ENCODE data around the gene FAM200A.
"Not testable (repeated sequence)": the region's sequence is repeated elsewhere in the genome, so short reads cannot be mapped to it uniquely, and the experiment has no call there.

FAM200A gene

GRCh38 chr7:99551767-99552463, at the start of gene FAM200A:
TSS of gene FAM200A (minus strand) at chr7:99552114. CDS start at chr7:99548407, 3,707 bp downstream.
- H3K27me3 ChIP-seq (ENCODE audit: control insufficient read depth in 5 of 5, insufficient read depth in 4 of 5, low read length in 5 of 5): no peaks in the 10 kb centered on the region
- peak within 1 kb of the TSS; percentile 86 to 100 (median 93) for H3K4me3 ChIP-seq (ENCODE audit: low read depth in 1 of 5, low read length in 5 of 5)
- peaks cover 0 to 8% (median 2%) of the 10 kb centered on the region in 5 donors for H3K9me3 ChIP-seq (ENCODE audit: control insufficient read depth in 5 of 5, low read length in 5 of 5)
- H3K4me1 ChIP-seq (ENCODE audit: control insufficient read depth in 5 of 5, insufficient read depth in 5 of 5, low read length in 5 of 5): peaks cover 0 to 23% (median 17%) of the 10 kb centered on the region in 5 donors
- peaks cover 10 to 23% (median 16%) of the 10 kb centered on the region in 5 donors for H3K36me3 ChIP-seq (ENCODE audit: control insufficient read depth in 5 of 5, insufficient read depth in 5 of 5, low read length in 5 of 5)
- H3K27ac ChIP-seq (ENCODE audit: low read depth, low read length): peak within 1 kb of the TSS; percentile 81
- H3K9ac ChIP-seq (ENCODE audit: low read length in 5 of 5): peak within 1 kb of the TSS; percentile 84 to 99 (median 94)

GRCh38 chr7:99599836-99600235, 47.9 kb upstream of the FAM200A start:
- no peak overlapping the region for H3K4me3 ChIP-seq (ENCODE audit: low read depth in 1 of 5, low read length in 5 of 5)
- H3K27ac ChIP-seq (ENCODE audit: low read depth, low read length): no peak overlapping the region
- no peaks in the 10 kb centered on the region for H3K36me3 ChIP-seq (ENCODE audit: control insufficient read depth in 5 of 5, insufficient read depth in 5 of 5, low read length in 5 of 5)
- no peaks in the 10 kb centered on the region for H3K27me3 ChIP-seq (ENCODE audit: control insufficient read depth in 5 of 5, insufficient read depth in 4 of 5, low read length in 5 of 5)
- no peak overlapping the region for H3K9ac ChIP-seq (ENCODE audit: low read length in 5 of 5)
- H3K4me1 ChIP-seq (ENCODE audit: control insufficient read depth in 5 of 5, insufficient read depth in 5 of 5, low read length in 5 of 5): no peaks in the 10 kb centered on the region
- no peaks in the 10 kb centered on the region for H3K9me3 ChIP-seq (ENCODE audit: control insufficient read depth in 5 of 5, low read length in 5 of 5)

- no peak within 1 kb of the TSS for H3K9ac ChIP-seq (ENCODE audit: low read length in 5 of 5)
- no peaks in the 10 kb centered on the region for H3K4me1 ChIP-seq (ENCODE audit: control insufficient read depth in 5 of 5, insufficient read depth in 5 of 5, low read length in 5 of 5)
- H3K27ac ChIP-seq (ENCODE audit: low read depth, low read length): no peak within 1 kb of the TSS
- H3K9me3 ChIP-seq (ENCODE audit: control insufficient read depth in 5 of 5, low read length in 5 of 5): no peaks in the 10 kb centered on the region
- no peaks in the 10 kb centered on the region for H3K27me3 ChIP-seq (ENCODE audit: control insufficient read depth in 5 of 5, insufficient read depth in 4 of 5, low read length in 5 of 5)
- H3K36me3 ChIP-seq (ENCODE audit: control insufficient read depth in 5 of 5, insufficient read depth in 5 of 5, low read length in 5 of 5): no peaks in the 10 kb centered on the region
- no peak within 1 kb of the TSS for H3K4me3 ChIP-seq (ENCODE audit: low read depth in 1 of 5, low read length in 5 of 5)
Observed at GRCh38 chr7:99597762-99598501, 46.0 kb upstream of the FAM200A start, which contains the start of gene TMEM225B. TSS of gene TMEM225B (plus strand) at chr7:99598267. CDS start at chr7:99604389, 6,122 bp downstream.

GRCh38 chr7:99596408-99596955, 44.6 kb upstream of the FAM200A start:
- no peaks in the 10 kb centered on the region for H3K4me1 ChIP-seq (ENCODE audit: control insufficient read depth in 5 of 5, insufficient read depth in 5 of 5, low read length in 5 of 5)
- H3K36me3 ChIP-seq (ENCODE audit: control insufficient read depth in 5 of 5, insufficient read depth in 5 of 5, low read length in 5 of 5): no peaks in the 10 kb centered on the region
- H3K4me3 ChIP-seq (ENCODE audit: low read depth in 1 of 5, low read length in 5 of 5): no peak overlapping the region

GRCh38 chr7:99594948-99595745, 43.2 kb upstream of the FAM200A start:
- H3K36me3 ChIP-seq (ENCODE audit: control insufficient read depth in 5 of 5, insufficient read depth in 5 of 5, low read length in 5 of 5): no peaks in the 10 kb centered on the region
- H3K4me1 ChIP-seq (ENCODE audit: control insufficient read depth in 5 of 5, insufficient read depth in 5 of 5, low read length in 5 of 5): no peaks in the 10 kb centered on the region
- H3K27ac ChIP-seq (ENCODE audit: low read depth, low read length): no peak overlapping the region
- no peak overlapping the region for H3K4me3 ChIP-seq (ENCODE audit: low read depth in 1 of 5, low read length in 5 of 5)
- no peaks in the 10 kb centered on the region for H3K9me3 ChIP-seq (ENCODE audit: control insufficient read depth in 5 of 5, low read length in 5 of 5)
- H3K27me3 ChIP-seq (ENCODE audit: control insufficient read depth in 5 of 5, insufficient read depth in 4 of 5, low read length in 5 of 5): no peaks in the 10 kb centered on the region
- H3K9ac ChIP-seq (ENCODE audit: low read length in 5 of 5): no peak overlapping the region

More at GRCh38 chr7:99596408-99596955, 44.6 kb upstream of the FAM200A start:
- Histone ChIP-seq H3K27me3 (ENCODE audit: control insufficient read depth in 5 of 5, insufficient read depth in 4 of 5, low read length in 5 of 5) (no peaks in the 10 kb centered on the region), H3K9ac (ENCODE audit: low read length in 5 of 5) (no peak overlapping the region), H3K27ac (ENCODE audit: low read depth, low read length) (no peak overlapping the region), H3K9me3 (ENCODE audit: control insufficient read depth in 5 of 5, low read length in 5 of 5) (no peaks in the 10 kb centered on the region)

- Histone ChIP-seq H3K9ac (ENCODE audit: low read length in 5 of 5) (no peak overlapping the region), H3K27me3 (ENCODE audit: control insufficient read depth in 5 of 5, insufficient read depth in 4 of 5, low read length in 5 of 5) (no peaks in the 10 kb centered on the region), H3K4me3 (ENCODE audit: low read depth in 1 of 5, low read length in 5 of 5) (no peak overlapping the region), H3K9me3 (ENCODE audit: control insufficient read depth in 5 of 5, low read length in 5 of 5) (no peaks in the 10 kb centered on the region), H3K36me3 (ENCODE audit: control insufficient read depth in 5 of 5, insufficient read depth in 5 of 5, low read length in 5 of 5) (no peaks in the 10 kb centered on the region), H3K4me1 (ENCODE audit: control insufficient read depth in 5 of 5, insufficient read depth in 5 of 5, low read length in 5 of 5) (no peaks in the 10 kb centered on the region), H3K27ac (ENCODE audit: low read depth, low read length) (no peak overlapping the region)
Observed at GRCh38 chr7:99588868-99589267, 37.0 kb upstream of the FAM200A start.

- not testable (repeated sequence) for H3K9me3 ChIP-seq (ENCODE audit: control insufficient read depth in 5 of 5, low read length in 5 of 5); H3K36me3 ChIP-seq (ENCODE audit: control insufficient read depth in 5 of 5, insufficient read depth in 5 of 5, low read length in 5 of 5); H3K27me3 ChIP-seq (ENCODE audit: control insufficient read depth in 5 of 5, insufficient read depth in 4 of 5, low read length in 5 of 5); H3K27ac ChIP-seq (ENCODE audit: low read depth, low read length)
- Histone ChIP-seq H3K4me3 (ENCODE audit: low read depth in 1 of 5, low read length in 5 of 5) (peak overlapping the region; percentile 71 to 77 (median 72)), H3K9ac (ENCODE audit: low read length in 5 of 5) (peak overlapping the region; percentile 29 to 75 (median 66)), H3K4me1 (ENCODE audit: control insufficient read depth in 5 of 5, insufficient read depth in 5 of 5, low read length in 5 of 5) (peaks cover 0 to 16% (median 13%) of the 10 kb centered on the region in 5 donors)
Observed at GRCh38 chr7:99580778-99581332, 28.9 kb upstream of the FAM200A start.

- no peaks in the 10 kb centered on the region for H3K27me3 ChIP-seq (ENCODE audit: control insufficient read depth in 5 of 5, insufficient read depth in 4 of 5, low read length in 5 of 5)
- H3K4me3 ChIP-seq (ENCODE audit: low read depth in 1 of 5, low read length in 5 of 5): peak overlapping the region; percentile 71 to 77 (median 72)
- H3K9ac ChIP-seq (ENCODE audit: low read length in 5 of 5): peak overlapping the region; percentile 29 to 75 (median 66)
- H3K9me3 ChIP-seq (ENCODE audit: control insufficient read depth in 5 of 5, low read length in 5 of 5): no peaks in the 10 kb centered on the region
- no peak overlapping the region for H3K27ac ChIP-seq (ENCODE audit: low read depth, low read length)
- no peaks in the 10 kb centered on the region for H3K36me3 ChIP-seq (ENCODE audit: control insufficient read depth in 5 of 5, insufficient read depth in 5 of 5, low read length in 5 of 5)
- H3K4me1 ChIP-seq (ENCODE audit: control insufficient read depth in 5 of 5, insufficient read depth in 5 of 5, low read length in 5 of 5): peaks cover 0 to 16% (median 13%) of the 10 kb centered on the region in 5 donors
Observed at GRCh38 chr7:99579956-99580777, 28.3 kb upstream of the FAM200A start.
